ENCODE results near the gene PRR3. TPM values are rescaled to one million over a fixed set of nuclear protein-coding genes. Genes with fewer than 3 reads are reported as not detected.

Gene PRR3
- total and polyA plus RNA-seq, 2 of the 13 experiments (the other 11 are each of a cell fraction or from before 2014, with no cell fraction given) = 14.6 to 21.2 TPM

- TF ChIP-seq ZMAT3 (CRISPR knock-in tag; conservative IDR thresholded peaks at IDR 0.05) (no peak; the same call in 1 of the 2 replicates), NR2F2 (IDR thresholded peaks at IDR 0.05; ENCODE audit: borderline replicate concordance, low read depth) (0 out of 2 replicates have a peak, but pooled peaks have one; percentile 10), ARID2 (CRISPR knock-in tag; IDR thresholded peaks at IDR 0.05; ENCODE audit: borderline replicate concordance) (0 out of 2 replicates have a peak, but pooled peaks have one; percentile 35), ZNF512 (CRISPR knock-in tag; IDR thresholded peaks at IDR 0.05) (0 out of 2 replicates have a peak, but pooled peaks have one; percentile 68), ZNF563 (CRISPR knock-in tag; IDR thresholded peaks at IDR 0.05) (peak; percentile 19; the same call in 1 of the 2 replicates)
These were observed 1.4 kb upstream of the PRR3 start (continued) for GRCh38 chr6:30555816-30556065.

- Histone ChIP-seq H3K9ac (ENCODE audit: insufficient read depth, low read depth, low read length) (peak within 1 kb of the TSS; percentile 85), H4K20me1 (ENCODE audit: insufficient read depth, low read length) (peaks cover 11% of the 10 kb centered on the region), H3K4me2 (ENCODE audit: low read depth, low read length) (peak within 1 kb of the TSS; percentile 92), H3K36me3 (replicated peaks in 1 of 2; ENCODE audit: control insufficient read depth in 1 of 2, insufficient read depth in 2 of 2, low read length in 2 of 2) (peaks cover 13 to 33% of the 10 kb centered on the region in 2 experiments), H3K9me3 (ENCODE audit: low read length) (no peaks in the 10 kb centered on the region), H3K79me2 (ENCODE audit: insufficient read depth, low read length) (peaks cover 27% of the 10 kb centered on the region), H3K4me3 (replicated peaks in 1 of 3; ENCODE audit: insufficient read depth in 1 of 3, low read depth in 2 of 3, low read length in 3 of 3) (peak within 1 kb of the TSS; percentile 87 to 93 (median 90)), H3K4me1 (ENCODE audit: insufficient read depth, low read length) (peaks cover 26% of the 10 kb centered on the region), H3K27me3 (ENCODE audit: control insufficient read depth in 1 of 2, insufficient read depth in 2 of 2, low read length in 2 of 2) (no peaks in the 10 kb centered on the region; a peak in 1 of 5 replicates), H2AFZ (ENCODE audit: low read length) (peak within 1 kb of the TSS; percentile 60), H3K27ac (ENCODE audit: extremely low read length, insufficient read depth, low read length) (peak within 1 kb of the TSS; percentile 94)
- POLR2A ChIA-PET = interaction anchor here (1.1 to 4.3 kb wide), 13 partner anchors 9 to 358 kb away, joined by 4 to 74 read pairs (median 7); partner anchors contain the start of genes ABCF1, DHX16, MDC1 and MRPS18B
- CTCF ChIA-PET (ENCODE audit: low intra/inter-chr PET ratio, low total read pairs) = no interaction called here
- intact Hi-C loops (cut with micrococcal nuclease; ENCODE audit: unreplicated experiment) (loop anchor here (2.0 kb wide), 1 partner anchor 161 kb away; the partner anchor contains the start of gene MDC1), in situ Hi-C loops (cut with HindIII; ENCODE audit: extremely low pct_ligation_motif_present, low pct_unique_long_range_greater_than_20kb) (no loop called here)
- DNase-seq (ENCODE audit: low spot score) (peak; percentile 94), ATAC-seq (peak; percentile 85), FAIRE-seq (no peak)
- BruUV-seq (replicated peaks) = TSS peak; percentile 54
- 1% methylated on average over 64 of the region's 71 CpGs for WGBS (ENCODE audit: low lambda C conversion rate)
- TF ChIP-seq IRF9 (CRISPR knock-in tag; IDR thresholded peaks at IDR 0.05; ENCODE audit: borderline replicate concordance) (0 out of 2 replicates have a peak, but pooled peaks have one; percentile 73), YEATS2 (CRISPR knock-in tag; IDR thresholded peaks at IDR 0.05; ENCODE audit: borderline replicate concordance) (no peak; the same call in 1 of the 2 replicates), LRRFIP1 (CRISPR knock-in tag; conservative IDR thresholded peaks at IDR 0.05) (no peak), ZBTB33 (CRISPR knock-in tag; IDR thresholded peaks at IDR 0.05) (peak; percentile 42), BRD4 (CRISPR knock-in tag; IDR thresholded peaks at IDR 0.05) (peak; percentile 75; the same call in 1 of the 2 replicates), RARG (CRISPR knock-in tag; IDR thresholded peaks at IDR 0.05; ENCODE audit: low read depth) (peak; percentile 26; the same call in 1 of the 2 replicates), ZNF552 (CRISPR knock-in tag; IDR thresholded peaks at IDR 0.05; ENCODE audit: borderline replicate concordance) (no peak)
These were observed 809 bp upstream of the PRR3 start, which contains the start of gene GNL1 for GRCh38 chr6:30556066-30556905. Gene GNL1 (minus strand): TSS chr6:30556489. CDS start chr6:30556203, 286 bp downstream.
